Activated T-cell treated with anti-CD3 and anti-CD28 coated beads, Interleukin-2, amount 50 U/mL, for 72 hours (primary cell): Measurements from ENCODE around the gene MAST4. TPM values are rescaled to one million over a fixed set of nuclear protein-coding genes. Genes with fewer than 3 reads are reported as not detected.

Experiments used
- ATAC-seq, 2 donors: fragments of 150-1000 bp; cut with Tn5 transposase; replicated peaks in 1 of 2; 2 replicates each; pipeline ENCODE4 v1.10.0; 2021; ENCODE audit warnings: moderate library complexity in 2 of 2, mild to moderate bottlenecking in 1 of 2
- DNase-seq, 2 donors: peaks; one replicate each; pipeline ENCODE4 v3.0.0; 2021 to 2022; ENCODE audit warnings: mixed read lengths in 1 of 2
- H3K27ac Mint-ChIP-seq: one replicate; pipeline ENCODE4 v1.8.0; 2022; ENCODE audit warnings: mild to moderate bottlenecking, moderate library complexity, mixed read lengths
- H3K27me3 Mint-ChIP-seq: one replicate; pipeline ENCODE4 v1.8.0; 2022; ENCODE audit warnings: low read depth, mixed read lengths
- H3K36me3 Mint-ChIP-seq, 2 donors: one replicate each; pipeline ENCODE4 v1.8.0; 2022; ENCODE audit warnings: mixed read lengths in 2 of 2, mild to moderate bottlenecking in 1 of 2; ENCODE audit not compliant: insufficient read depth in 2 of 2
- H3K4me1 Mint-ChIP-seq: one replicate; pipeline ENCODE4 v1.8.0; 2022; ENCODE audit warnings: low read depth, mixed read lengths
- H3K4me3 Mint-ChIP-seq, 2 donors: one replicate each; pipeline ENCODE4 v1.8.0; 2022; ENCODE audit warnings: mild to moderate bottlenecking in 2 of 2, mixed read lengths in 2 of 2, moderate library complexity in 2 of 2
- H3K9me3 Mint-ChIP-seq, 2 donors: one replicate each; pipeline ENCODE4 v1.8.0; 2022; ENCODE audit warnings: mixed read lengths in 2 of 2
- total RNA-seq, 2 donors: library from RNA; stranded (reverse); gene quantifications; one replicate each; pipeline ENCODE4 v1.2.3, GENCODE V29; 2022

The MAST4 gene
- total RNA-seq, 2 donors from 2014 or later: 32.9 to 38.3 TPM

GRCh38 chr5:66842540-66842939, 246.3 kb downstream of the MAST4 start:
- Mint-ChIP-seq H3K4me1 (peaks cover 67% of the 10 kb centered on the region), H3K9me3 (peaks cover 0 to 9% of the 10 kb centered on the region in 2 donors), H3K4me3 (peak overlapping the region; percentile 29 to 41), H3K27ac (no peak overlapping the region), H3K27me3 (peaks cover 21% of the 10 kb centered on the region), H3K36me3 (peaks cover 11 to 15% of the 10 kb centered on the region in 2 donors)
- no peak for DNase-seq
- ATAC-seq: no peak

- H3K27ac Mint-ChIP-seq: peak overlapping the region; percentile 16
- peak overlapping the region in 1 of 2 donors; percentile 25 for H3K4me3 Mint-ChIP-seq
- no peak for DNase-seq
- ATAC-seq: no peak
- H3K9me3 Mint-ChIP-seq: peaks cover 0 to 9% of the 10 kb centered on the region in 2 donors
- H3K27me3 Mint-ChIP-seq: peaks cover 21% of the 10 kb centered on the region
- peaks cover 11 to 15% of the 10 kb centered on the region in 2 donors for H3K36me3 Mint-ChIP-seq
- H3K4me1 Mint-ChIP-seq: peaks cover 67% of the 10 kb centered on the region
These were observed 246.9 kb downstream of the MAST4 start for GRCh38 chr5:66843065-66843464.

DNA sequence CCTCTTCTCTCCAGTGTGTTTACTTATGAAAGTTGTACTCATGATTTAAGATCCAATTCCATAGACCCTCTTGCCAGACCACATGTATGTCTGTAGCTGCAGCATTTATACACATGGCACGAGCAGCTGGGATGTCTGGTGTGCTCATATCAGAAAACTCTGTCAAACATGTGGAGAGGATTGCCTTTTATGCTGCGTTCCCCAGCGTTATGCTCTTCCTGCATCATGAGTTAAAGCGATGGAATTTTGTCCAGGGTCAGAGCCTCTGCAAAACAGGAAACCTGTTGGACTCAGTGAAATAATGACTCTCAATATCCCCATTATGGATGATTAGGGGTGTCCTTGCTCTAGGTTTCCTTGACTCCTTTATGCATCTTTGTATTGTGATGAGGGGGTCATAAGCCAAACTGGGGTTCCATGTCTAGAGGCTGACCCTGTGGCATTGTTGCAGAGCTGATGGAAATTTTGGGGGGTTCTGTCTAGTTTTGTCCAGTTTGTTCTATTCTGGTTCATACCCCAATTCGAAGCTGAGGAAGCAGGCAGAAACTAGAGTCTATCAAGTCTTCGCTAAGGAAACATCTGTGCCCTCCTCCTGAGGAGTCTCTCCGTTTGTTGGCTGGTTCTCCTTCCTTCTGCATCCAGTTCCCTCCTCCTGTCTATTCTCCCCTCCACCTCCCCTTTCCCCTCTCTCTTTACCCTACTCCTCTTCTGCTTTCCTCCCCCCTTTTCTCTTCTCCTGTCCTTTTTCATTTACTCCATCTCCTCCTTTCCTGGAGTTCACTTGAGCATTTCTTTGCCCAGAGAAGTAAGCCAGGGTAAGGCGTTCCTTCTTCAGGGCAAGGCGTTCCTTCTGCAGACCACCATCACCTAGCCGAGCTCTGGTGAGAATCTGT, 252.8 kb downstream of the MAST4 start:
- H3K4me1 Mint-ChIP-seq: peaks cover 32% of the 10 kb centered on the region
- ATAC-seq: no peak
- peaks cover 46% of the 10 kb centered on the region for H3K27me3 Mint-ChIP-seq
- DNase-seq: no peak
- H3K9me3 Mint-ChIP-seq: peaks cover 0 to 2% of the 10 kb centered on the region in 2 donors
- no peak overlapping the region for H3K27ac Mint-ChIP-seq
- peaks cover 2 to 6% of the 10 kb centered on the region in 2 donors for H3K36me3 Mint-ChIP-seq
- peak overlapping the region in 1 of 2 donors; percentile 53 for H3K4me3 Mint-ChIP-seq

DNA sequence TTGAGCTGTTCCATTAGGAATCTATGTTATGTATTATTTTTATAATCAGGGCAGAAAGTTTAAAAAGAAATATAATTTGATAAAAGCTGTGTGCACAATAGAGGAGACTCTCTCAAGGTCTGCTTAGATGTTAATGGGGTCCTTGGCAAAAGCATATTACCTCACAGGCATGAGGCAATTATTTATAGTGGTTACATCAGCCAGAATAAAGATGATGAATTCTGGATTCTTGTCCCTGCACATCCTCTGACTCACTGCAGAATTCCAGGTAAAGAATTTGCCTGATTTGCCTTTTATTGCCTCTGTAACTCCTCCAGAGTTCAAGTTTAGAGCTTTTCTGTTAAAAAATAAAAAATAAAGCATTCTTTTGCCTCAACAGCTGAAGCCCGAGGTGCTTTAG, 253.6 kb downstream of the MAST4 start:
- DNase-seq (no peak), ATAC-seq (no peak)
- Mint-ChIP-seq H3K27me3 (peaks cover 46% of the 10 kb centered on the region), H3K4me3 (peak overlapping the region in 1 of 2 donors; percentile 58), H3K9me3 (no peaks in the 10 kb centered on the region), H3K4me1 (peaks cover 24% of the 10 kb centered on the region), H3K27ac (peak overlapping the region; percentile 52), H3K36me3 (peaks cover under 1 to 2% of the 10 kb centered on the region in 2 donors)

GRCh38 chr5:66850354-66851075, 254.3 kb downstream of the MAST4 start:
- peaks cover 0 to 2% of the 10 kb centered on the region in 2 donors for H3K36me3 Mint-ChIP-seq
- peak overlapping the region; percentile 25 to 58 for H3K4me3 Mint-ChIP-seq
- H3K27ac Mint-ChIP-seq: peak overlapping the region; percentile 13
- H3K4me1 Mint-ChIP-seq: peaks cover 23% of the 10 kb centered on the region
- ATAC-seq (peak in 1 of 2 donors; percentile 22), DNase-seq (no peak)
- H3K9me3 Mint-ChIP-seq: no peaks in the 10 kb centered on the region
- peaks cover 46% of the 10 kb centered on the region for H3K27me3 Mint-ChIP-seq

DNA sequence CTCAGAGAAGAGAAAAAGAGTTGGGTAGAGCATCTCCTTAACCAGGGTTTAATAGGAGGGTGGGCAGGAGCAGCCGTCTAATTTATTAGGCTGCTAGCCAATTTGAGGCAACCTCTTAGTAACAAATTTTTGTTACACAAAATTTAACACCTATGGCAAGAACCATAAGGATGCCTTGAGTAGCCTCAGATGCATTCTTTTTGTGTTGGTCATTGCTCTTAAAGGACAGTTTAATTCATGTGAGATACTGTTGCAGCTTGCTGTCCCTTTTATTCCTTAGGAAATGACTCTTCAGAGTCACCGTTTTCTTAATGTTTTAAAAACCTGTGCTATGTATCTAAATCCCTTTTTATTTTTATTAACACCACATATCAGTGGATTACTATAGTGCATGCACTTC, 255.1 kb downstream of the MAST4 start:
- no peaks in the 10 kb centered on the region for H3K9me3 Mint-ChIP-seq
- ATAC-seq (no peak), DNase-seq (no peak)
- peaks cover 0 to under 1% of the 10 kb centered on the region in 2 donors for H3K36me3 Mint-ChIP-seq
- peaks cover 23% of the 10 kb centered on the region for H3K4me1 Mint-ChIP-seq
- no peak overlapping the region for H3K4me3 Mint-ChIP-seq
- H3K27ac Mint-ChIP-seq: no peak overlapping the region
- peaks cover 46% of the 10 kb centered on the region for H3K27me3 Mint-ChIP-seq

DNA sequence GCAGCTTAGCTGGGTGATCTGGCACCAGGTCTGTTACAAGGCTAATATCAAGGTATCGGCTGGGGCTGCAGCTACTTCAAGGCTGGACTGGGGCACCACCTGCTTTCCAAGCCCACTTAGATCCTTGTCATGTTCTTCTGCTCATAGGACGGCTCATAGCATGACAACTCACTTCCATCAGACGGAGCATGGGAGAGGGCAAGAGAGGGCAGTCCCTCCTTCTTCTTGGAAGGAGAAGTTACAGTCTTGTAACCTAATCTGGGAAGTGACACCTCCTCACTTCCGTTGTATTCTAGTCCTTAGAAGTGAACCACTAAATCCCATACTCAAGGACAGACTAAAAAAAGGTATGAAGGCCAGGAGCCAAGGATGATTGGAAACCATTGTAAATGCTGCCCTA, 258.2 kb downstream of the MAST4 start:
- no peak for ATAC-seq
- Mint-ChIP-seq H3K9me3 (no peaks in the 10 kb centered on the region), H3K4me1 (peaks cover 24% of the 10 kb centered on the region)

DNA sequence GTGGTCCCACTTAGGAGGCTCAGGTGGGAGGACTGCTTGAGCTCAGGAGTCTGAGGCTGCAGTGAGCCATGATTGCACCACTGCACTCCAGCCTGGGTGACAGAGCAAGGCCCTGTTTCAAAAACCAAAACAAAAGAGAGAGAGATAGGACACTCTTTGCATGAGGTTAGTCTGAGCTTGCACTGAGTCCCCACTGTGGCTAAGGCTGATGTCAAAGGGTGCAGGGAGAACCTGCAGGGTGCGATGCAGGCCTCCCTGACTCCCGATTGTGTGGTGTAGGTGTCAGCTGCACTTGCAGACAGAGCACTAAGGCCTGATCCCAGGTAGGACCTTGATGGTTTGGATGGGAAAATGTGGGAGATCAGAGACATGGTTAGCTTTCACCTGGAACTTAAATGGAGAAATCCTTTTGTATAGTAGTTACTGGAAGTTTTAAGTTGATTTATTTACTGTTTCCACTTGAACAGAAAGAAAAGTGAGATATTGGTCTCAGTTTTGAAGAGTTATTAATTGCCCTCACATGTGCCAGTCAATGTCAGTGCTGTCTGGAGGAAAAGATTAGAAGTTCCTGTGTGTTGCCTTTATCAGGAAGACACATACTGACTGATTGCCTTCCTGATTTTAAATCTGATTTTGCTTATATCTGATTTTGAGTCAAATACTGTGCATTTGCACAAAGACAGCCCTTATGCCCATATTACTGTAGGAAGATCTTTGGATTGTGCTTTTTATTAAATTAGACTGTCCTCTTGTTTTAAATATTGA, 260.0 kb downstream of the MAST4 start:
- no peak overlapping the region for H3K4me3 Mint-ChIP-seq
- H3K27ac Mint-ChIP-seq: no peak overlapping the region
- no peaks in the 10 kb centered on the region for H3K36me3 Mint-ChIP-seq
- peaks cover 39% of the 10 kb centered on the region for H3K27me3 Mint-ChIP-seq
- DNase-seq (no peak), ATAC-seq (peak in 1 of 2 donors; percentile 23)
- H3K4me1 Mint-ChIP-seq: peaks cover 6% of the 10 kb centered on the region
- H3K9me3 Mint-ChIP-seq: no peaks in the 10 kb centered on the region

More for the DNA sequence above, 258.2 kb downstream of the MAST4 start:
- no peak for DNase-seq
- Mint-ChIP-seq H3K27me3 (peaks cover 39% of the 10 kb centered on the region), H3K36me3 (no peaks in the 10 kb centered on the region), H3K27ac (no peak overlapping the region), H3K4me3 (no peak overlapping the region)

- H3K27me3 Mint-ChIP-seq: peaks cover 39% of the 10 kb centered on the region
- DNase-seq (no peak), ATAC-seq (no peak)
- peaks cover 11% of the 10 kb centered on the region for H3K4me1 Mint-ChIP-seq
- H3K27ac Mint-ChIP-seq: no peak overlapping the region
- no peak overlapping the region for H3K4me3 Mint-ChIP-seq
- H3K9me3 Mint-ChIP-seq: no peaks in the 10 kb centered on the region
- no peaks in the 10 kb centered on the region for H3K36me3 Mint-ChIP-seq
These were observed 263.3 kb downstream of the MAST4 start for GRCh38 chr5:66859526-66859925.

DNA sequence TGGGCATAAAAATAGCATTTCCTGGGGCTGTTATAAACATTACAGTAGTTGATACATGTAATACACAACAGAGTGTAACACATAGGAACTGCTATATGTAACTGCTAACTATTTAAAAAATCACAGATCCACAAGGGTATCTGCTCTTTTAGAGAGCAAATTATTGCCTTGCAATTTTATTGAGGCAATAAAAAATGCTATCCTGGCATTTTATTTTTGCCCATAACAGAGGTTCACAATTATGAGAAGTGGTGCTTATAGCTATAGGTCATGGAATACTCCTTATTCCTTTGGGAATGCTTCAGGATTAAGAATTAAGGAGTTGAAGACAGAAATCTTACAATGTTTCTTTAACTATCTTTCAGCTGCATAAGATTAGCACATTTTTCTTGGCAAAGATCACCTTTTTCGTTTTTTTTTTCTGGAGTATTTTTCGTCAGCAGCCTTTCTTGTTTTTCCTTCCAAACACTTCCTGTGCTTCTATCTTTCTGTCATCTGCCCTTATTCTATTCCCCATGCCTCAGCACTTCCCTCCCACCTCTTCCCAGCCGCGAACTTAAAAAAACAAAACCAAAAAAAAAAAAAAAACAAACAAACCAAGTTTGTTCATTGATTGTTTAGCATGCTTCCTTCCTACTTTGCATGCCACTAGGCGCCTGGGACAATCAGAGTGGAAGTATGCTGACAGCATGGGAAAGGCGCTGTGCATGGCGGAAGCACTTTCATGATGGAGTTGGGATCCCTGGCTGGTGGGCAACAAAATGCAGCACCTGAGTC, 264.2 kb downstream of the MAST4 start:
- H3K9me3 Mint-ChIP-seq: no peaks in the 10 kb centered on the region
- H3K36me3 Mint-ChIP-seq: no peaks in the 10 kb centered on the region
- no peak overlapping the region for H3K27ac Mint-ChIP-seq
- peaks cover 11% of the 10 kb centered on the region for H3K4me1 Mint-ChIP-seq
- ATAC-seq (no peak), DNase-seq (no peak)
- peaks cover 39% of the 10 kb centered on the region for H3K27me3 Mint-ChIP-seq
- H3K4me3 Mint-ChIP-seq: no peak overlapping the region

DNA sequence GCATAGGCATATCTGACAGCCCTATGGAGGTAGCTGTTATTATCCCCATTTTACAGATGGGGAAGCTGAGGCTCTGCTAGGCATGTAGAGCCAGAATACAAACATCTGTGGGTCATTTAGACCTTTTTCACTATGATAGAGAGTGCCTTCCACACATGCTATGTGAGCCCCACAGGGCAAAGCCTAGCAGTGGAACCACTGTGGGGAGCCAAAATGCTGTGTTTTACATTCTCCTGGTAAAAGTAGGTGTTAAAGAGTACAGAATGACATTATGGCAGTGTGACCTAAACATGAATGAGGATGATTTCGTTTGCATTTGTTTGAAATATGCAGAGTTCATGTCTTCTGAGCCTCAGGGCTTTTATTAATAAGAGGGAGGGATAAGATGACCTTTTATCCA, 265.2 kb downstream of the MAST4 start:
- Mint-ChIP-seq H3K27ac (no peak overlapping the region), H3K36me3 (no peaks in the 10 kb centered on the region), H3K4me1 (peaks cover 16% of the 10 kb centered on the region), H3K4me3 (no peak overlapping the region), H3K9me3 (no peaks in the 10 kb centered on the region), H3K27me3 (peaks cover 39% of the 10 kb centered on the region)
- ATAC-seq (no peak), DNase-seq (no peak)

GRCh38 chr5:66862020-66862419, 265.8 kb downstream of the MAST4 start:
- H3K4me3 Mint-ChIP-seq: no peak overlapping the region
- no peaks in the 10 kb centered on the region for H3K36me3 Mint-ChIP-seq
- no peaks in the 10 kb centered on the region for H3K9me3 Mint-ChIP-seq
- no peak overlapping the region for H3K27ac Mint-ChIP-seq
- DNase-seq: no peak
- H3K4me1 Mint-ChIP-seq: peaks cover 18% of the 10 kb centered on the region
- no peak for ATAC-seq
- peaks cover 39% of the 10 kb centered on the region for H3K27me3 Mint-ChIP-seq
